GM23338 (cell line): ENCODE measurements around the gene NSMCE1. TPM values are rescaled to one million over a fixed set of nuclear protein-coding genes. Genes with fewer than 3 reads are reported as not detected.

Experiments
- ATAC-seq: fragments of 200-7000 bp; cut with Tn5 transposase; 3 replicates; pipeline ENCODE4 v1.9.1; 2020
- DNase-seq: peaks from one replicate; pipeline ENCODE4 v3.0.0-alpha.2; 2015; ENCODE audit warnings: low spot score
- H2AFZ ChIP-seq: fragments of 200-600 bp; sonication (generic); 2 replicates; pipeline ENCODE4 v1.8.0; 2016; ENCODE audit warnings: antibody characterized with exemption, mild to moderate bottlenecking, moderate library complexity
- H3F3A ChIP-seq: fragments of 200-600 bp; sonication (generic); replicated peaks from 2 replicates; pipeline ENCODE4 v1.8.0; 2017; ENCODE audit warnings: antibody characterized with exemption, mixed run types, low read depth
- H3K27ac ChIP-seq: fragments of 200-600 bp; sonication (generic); 2 replicates; pipeline ENCODE4 v1.6.1; 2016; ENCODE audit warnings: low read depth
- H3K27me3 ChIP-seq: fragments of 200-600 bp; sonication (generic); 2 replicates; pipeline ENCODE4 v1.8.0; 2016; ENCODE audit warnings: mild to moderate bottlenecking, mixed run types, moderate library complexity; ENCODE audit not compliant: insufficient read depth
- H3K36me3 ChIP-seq: fragments of 200-600 bp; sonication (generic); 2 replicates; pipeline ENCODE4 v1.8.0; 2016; ENCODE audit warnings: mild to moderate bottlenecking; ENCODE audit not compliant: insufficient read depth
- H3K4me1 ChIP-seq: fragments of 200-600 bp; sonication (generic); 2 replicates; pipeline ENCODE4 v1.8.0; 2016; ENCODE audit warnings: mild to moderate bottlenecking, moderate library complexity; ENCODE audit not compliant: insufficient read depth
- H3K4me2 ChIP-seq: fragments of 200-600 bp; sonication (generic); 2 replicates; pipeline ENCODE4 v1.7.1; 2017; ENCODE audit warnings: mixed run types
- H3K4me3 ChIP-seq: fragments of 200-600 bp; sonication (generic); 2 replicates; pipeline ENCODE4 v1.6.1; 2016; ENCODE audit warnings: mixed run types
- H3K79me2 ChIP-seq: fragments of 200-600 bp; sonication (generic); replicated peaks from 2 replicates; pipeline ENCODE4 v1.8.0; 2017; ENCODE audit warnings: mild to moderate bottlenecking; ENCODE audit not compliant: insufficient read depth
- H3K9me2 ChIP-seq: fragments of 200-600 bp; sonication (generic); 2 replicates; pipeline ENCODE4 v1.8.0; 2017; ENCODE audit not compliant: insufficient read depth
- H4K20me1 ChIP-seq: fragments of 200-600 bp; sonication (generic); replicated peaks from 2 replicates; pipeline ENCODE4 v1.8.0; 2017; ENCODE audit warnings: mild to moderate bottlenecking; ENCODE audit not compliant: insufficient read depth
- H3K27ac Mint-ChIP-seq: 2 replicates; pipeline ENCODE4 v1.8.0; 2020; ENCODE audit warnings: inconsistent platforms, mild to moderate bottlenecking, moderate library complexity, mixed read lengths
- H3K27me3 Mint-ChIP-seq: 3 replicates; pipeline ENCODE4 v1.8.0; 2022; ENCODE audit warnings: low read depth, mild to moderate bottlenecking, moderate library complexity, mixed read lengths, inconsistent platforms; ENCODE audit not compliant: insufficient read depth, poor library complexity
- H3K36me3 Mint-ChIP-seq: 3 replicates; pipeline ENCODE4 v1.8.0; 2021; ENCODE audit warnings: low read depth, mild to moderate bottlenecking, inconsistent platforms, moderate library complexity, mixed read lengths
- H3K4me1 Mint-ChIP-seq: 3 replicates; pipeline ENCODE4 v1.8.0; 2020; ENCODE audit warnings: mild to moderate bottlenecking, inconsistent platforms, mixed read lengths
- H3K4me3 Mint-ChIP-seq: 3 replicates; pipeline ENCODE4 v1.8.0; 2021; ENCODE audit warnings: moderate library complexity, mild to moderate bottlenecking, inconsistent platforms, mixed read lengths
- H3K9me3 Mint-ChIP-seq: 3 replicates; pipeline ENCODE4 v1.8.0; 2020; ENCODE audit warnings: moderate library complexity, mild to moderate bottlenecking, inconsistent platforms, mixed read lengths
- CREB1 ChIP-seq: fragments of 250-450 bp; sonication (Bioruptor Pico); IDR thresholded peaks from 2 replicates; pipeline ENCODE4 v1.5.0; 2020; ENCODE audit warnings: low read depth, mild to moderate bottlenecking, moderate library complexity
- ETS1 ChIP-seq: IDR thresholded peaks from 2 replicates; pipeline ENCODE4 v1.6.1; 2016; ENCODE audit warnings: antibody characterized with exemption
- POLR2AphosphoS5 ChIP-seq: IDR thresholded peaks from 2 replicates; pipeline ENCODE4 v1.6.1; 2016; ENCODE audit warnings: antibody characterized with exemption, low read depth
- STAT1 ChIP-seq: IDR thresholded peaks from one replicate; pipeline ENCODE4 v1.6.1; 2016; ENCODE audit warnings: antibody characterized with exemption; ENCODE audit not compliant: unreplicated experiment
- ZNF114 ChIP-seq: fragments of 250-450 bp; sonication (Bioruptor Pico); IDR thresholded peaks from 2 replicates; pipeline ENCODE4 v1.5.0; 2020; ENCODE audit warnings: mild to moderate bottlenecking, moderate library complexity
- ZNF331 ChIP-seq: fragments of 250-450 bp; sonication (Bioruptor Pico); IDR thresholded peaks from 2 replicates; pipeline ENCODE4 v1.5.0; 2020; ENCODE audit warnings: low read depth, mild to moderate bottlenecking, moderate library complexity
- long read RNA-seq: library from polyadenylated mRNA; unstranded; transcript quantifications from one replicate; pipeline ENCODE4 v2.0.0, GENCODE V29; 2020; ENCODE audit not compliant: unreplicated experiment
- polyA plus RNA-seq: library from polyadenylated mRNA; unstranded; fragments of >200 nt; fragmentation: Nextera tagmentation; extraction: Ambion mirVana; gene quantifications from 2 replicates; pipeline ENCODE4 v1.2.1, GENCODE V29; 2016
- total RNA-seq: library from RNA; depleted of rRNA; stranded (reverse); fragments of >200 nt; shearing (Covaris generic); gene quantifications from 2 replicates; pipeline ENCODE4 v1.2.3, GENCODE V29; 2014; rRNA removed
- TF ChIP-seq, protein P1 (sequence below): IDR thresholded peaks from one replicate; pipeline ENCODE4 v1.6.1; 2018; ENCODE audit warnings: antibody characterized with exemption; ENCODE audit not compliant: unreplicated experiment
- TF ChIP-seq, protein P2 (sequence below), 2 experiments: fragments of 200-600 bp in 1 of 2; sonication (generic) in 1 of 2; conservative IDR thresholded peaks; 2 replicates each; pipeline versions ENCODE4 v1.5.1 to v1.6.1; 2016 to 2017; ENCODE audit warnings: antibody characterized with exemption in 2 of 2, low read depth in 2 of 2, mild to moderate bottlenecking in 2 of 2, moderate library complexity in 1 of 2

Gene NSMCE1
- 30.6 and 33.9 TPM in 2 replicates for total RNA-seq
- 47.2 and 50.8 TPM in 2 replicates for polyA plus RNA-seq
- long read RNA-seq, transcript NSMCE1-201 (8 exons, 1,067 nt) = major isoform, 32 of 36 reads
- long read RNA-seq, partial matches to known transcripts = 1 of 36 reads
- long read RNA-seq, other reads (novel, unspliced or antisense) = 3 of 36 reads

DNA sequence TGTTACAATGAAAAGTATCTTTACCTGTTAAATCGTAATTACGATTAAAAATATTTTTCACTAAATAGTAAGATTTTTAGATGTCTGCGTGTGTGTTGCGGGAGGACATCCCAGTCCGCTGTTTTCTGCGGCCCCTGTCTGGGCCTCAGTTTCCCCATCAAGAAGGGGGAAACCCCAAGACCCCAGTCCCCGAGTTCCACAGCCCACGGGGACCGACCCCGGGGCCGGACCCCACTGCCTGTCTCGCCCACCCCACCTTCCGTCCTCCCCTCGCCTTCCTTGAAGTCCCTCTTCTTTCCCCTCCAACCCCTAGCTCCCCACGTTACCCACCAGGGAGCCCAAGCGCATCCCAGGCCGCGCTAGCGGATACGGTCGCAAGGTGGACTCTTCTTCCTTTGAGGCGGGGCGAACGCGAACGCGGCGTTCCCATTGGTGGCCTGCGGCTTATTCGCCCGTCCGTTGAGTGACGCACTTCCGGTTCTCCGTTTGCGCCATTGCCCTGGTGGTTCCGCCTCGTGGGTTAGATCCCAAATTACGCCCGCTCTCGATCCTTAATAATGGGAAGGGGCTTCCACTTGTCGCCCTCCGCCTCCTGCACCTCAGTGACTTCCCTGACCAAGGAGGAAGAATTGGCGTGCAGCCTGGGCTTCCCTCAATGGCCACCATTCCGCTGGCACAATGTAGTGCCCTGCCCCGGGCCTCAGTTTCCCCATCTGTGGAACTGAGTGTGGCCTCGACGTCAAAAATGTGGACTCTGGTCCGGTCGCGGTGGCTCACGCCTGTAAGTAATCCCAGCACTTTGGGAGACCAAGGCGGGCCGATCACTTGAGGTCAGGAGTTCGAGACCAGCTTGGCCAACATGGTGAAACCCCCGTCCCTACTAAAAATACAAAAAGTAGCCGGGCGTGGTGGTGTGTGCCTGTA, at the start of gene NSMCE1:
Gene NSMCE1, minus strand, starts transcription at position 397 of the 924 bp plus-strand sequence. CDS start 11,202 bp downstream, outside the sequence.
- Mint-ChIP-seq H3K27ac (no peak within 1 kb of the TSS; the same call in 1 of the 2 replicates), H3K36me3 (peaks cover 3% of the 10 kb centered on the region; the same call in 2 of the 3 replicates), H3K27me3 (no peaks in the 10 kb centered on the region), H3K4me1 (peaks cover 7% of the 10 kb centered on the region; the same call in 2 of the 3 replicates), H3K9me3 (no peaks in the 10 kb centered on the region; the same call in 2 of the 3 replicates), H3K4me3 (peak within 1 kb of the TSS; percentile 81)
- H3K36me3 ChIP-seq = no peaks in the 10 kb centered on the region
- DNase-seq = peak; percentile 97
- peaks cover 7% of the 10 kb centered on the region for H3K4me1 ChIP-seq
- TF ChIP-seq POLR2AphosphoS5 = peak; percentile 87
- TF ChIP-seq, protein P1, sequence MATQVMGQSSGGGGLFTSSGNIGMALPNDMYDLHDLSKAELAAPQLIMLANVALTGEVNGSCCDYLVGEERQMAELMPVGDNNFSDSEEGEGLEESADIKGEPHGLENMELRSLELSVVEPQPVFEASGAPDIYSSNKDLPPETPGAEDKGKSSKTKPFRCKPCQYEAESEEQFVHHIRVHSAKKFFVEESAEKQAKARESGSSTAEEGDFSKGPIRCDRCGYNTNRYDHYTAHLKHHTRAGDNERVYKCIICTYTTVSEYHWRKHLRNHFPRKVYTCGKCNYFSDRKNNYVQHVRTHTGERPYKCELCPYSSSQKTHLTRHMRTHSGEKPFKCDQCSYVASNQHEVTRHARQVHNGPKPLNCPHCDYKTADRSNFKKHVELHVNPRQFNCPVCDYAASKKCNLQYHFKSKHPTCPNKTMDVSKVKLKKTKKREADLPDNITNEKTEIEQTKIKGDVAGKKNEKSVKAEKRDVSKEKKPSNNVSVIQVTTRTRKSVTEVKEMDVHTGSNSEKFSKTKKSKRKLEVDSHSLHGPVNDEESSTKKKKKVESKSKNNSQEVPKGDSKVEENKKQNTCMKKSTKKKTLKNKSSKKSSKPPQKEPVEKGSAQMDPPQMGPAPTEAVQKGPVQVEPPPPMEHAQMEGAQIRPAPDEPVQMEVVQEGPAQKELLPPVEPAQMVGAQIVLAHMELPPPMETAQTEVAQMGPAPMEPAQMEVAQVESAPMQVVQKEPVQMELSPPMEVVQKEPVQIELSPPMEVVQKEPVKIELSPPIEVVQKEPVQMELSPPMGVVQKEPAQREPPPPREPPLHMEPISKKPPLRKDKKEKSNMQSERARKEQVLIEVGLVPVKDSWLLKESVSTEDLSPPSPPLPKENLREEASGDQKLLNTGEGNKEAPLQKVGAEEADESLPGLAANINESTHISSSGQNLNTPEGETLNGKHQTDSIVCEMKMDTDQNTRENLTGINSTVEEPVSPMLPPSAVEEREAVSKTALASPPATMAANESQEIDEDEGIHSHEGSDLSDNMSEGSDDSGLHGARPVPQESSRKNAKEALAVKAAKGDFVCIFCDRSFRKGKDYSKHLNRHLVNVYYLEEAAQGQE = no peak
- TF ChIP-seq CREB1 (CRISPR knock-in tag) = peak; percentile 90
- peak within 1 kb of the TSS; percentile 95 for H2AFZ ChIP-seq
- H3K79me2 ChIP-seq = no peaks in the 10 kb centered on the region
- H3F3A ChIP-seq = no peaks in the 10 kb centered on the region
- ATAC-seq = peak; percentile 98
- no peaks in the 10 kb centered on the region; the same call in 1 of the 2 replicates for H4K20me1 ChIP-seq
- H3K4me2 ChIP-seq = peak within 1 kb of the TSS; percentile 87
- no peaks in the 10 kb centered on the region for H3K27me3 ChIP-seq
- H3K27ac ChIP-seq = no peak within 1 kb of the TSS
- peak within 1 kb of the TSS; percentile 68 for H3K4me3 ChIP-seq
- H3K9me2 ChIP-seq = peaks cover 8% of the 10 kb centered on the region; the same call in 1 of the 2 replicates

- H3K36me3 Mint-ChIP-seq = no peaks in the 10 kb centered on the region; the same call in 2 of the 3 replicates
- peaks cover 51% of the 10 kb centered on the region for H3K79me2 ChIP-seq
- 0 out of 2 replicates have a peak, but pooled peaks cover 2% of the 10 kb centered on the region for H3F3A ChIP-seq
- no peaks in the 10 kb centered on the region; the same call in 1 of the 2 replicates for H4K20me1 ChIP-seq
- ATAC-seq (no peak), DNase-seq (no peak)
- no peaks in the 10 kb centered on the region for H3K9me3 Mint-ChIP-seq
- no peak overlapping the region for H3K4me3 ChIP-seq
- no peak overlapping the region for H2AFZ ChIP-seq
- H3K27me3 ChIP-seq = peaks cover 15% of the 10 kb centered on the region
- H3K27me3 Mint-ChIP-seq = peaks cover 17% of the 10 kb centered on the region
- H3K9me2 ChIP-seq = no peaks in the 10 kb centered on the region
- H3K36me3 ChIP-seq = no peaks in the 10 kb centered on the region
- peak overlapping the region; percentile 71 for H3K27ac Mint-ChIP-seq
- peaks cover 24% of the 10 kb centered on the region for H3K4me1 ChIP-seq
- H3K4me3 Mint-ChIP-seq = no peak overlapping the region; the same call in 2 of the 3 replicates
- H3K4me1 Mint-ChIP-seq = peaks cover 47% of the 10 kb centered on the region
- H3K4me2 ChIP-seq = peak overlapping the region; percentile 60
- no peak overlapping the region for H3K27ac ChIP-seq
- no peak for TF ChIP-seq STAT1
- TF ChIP-seq, protein P2, sequence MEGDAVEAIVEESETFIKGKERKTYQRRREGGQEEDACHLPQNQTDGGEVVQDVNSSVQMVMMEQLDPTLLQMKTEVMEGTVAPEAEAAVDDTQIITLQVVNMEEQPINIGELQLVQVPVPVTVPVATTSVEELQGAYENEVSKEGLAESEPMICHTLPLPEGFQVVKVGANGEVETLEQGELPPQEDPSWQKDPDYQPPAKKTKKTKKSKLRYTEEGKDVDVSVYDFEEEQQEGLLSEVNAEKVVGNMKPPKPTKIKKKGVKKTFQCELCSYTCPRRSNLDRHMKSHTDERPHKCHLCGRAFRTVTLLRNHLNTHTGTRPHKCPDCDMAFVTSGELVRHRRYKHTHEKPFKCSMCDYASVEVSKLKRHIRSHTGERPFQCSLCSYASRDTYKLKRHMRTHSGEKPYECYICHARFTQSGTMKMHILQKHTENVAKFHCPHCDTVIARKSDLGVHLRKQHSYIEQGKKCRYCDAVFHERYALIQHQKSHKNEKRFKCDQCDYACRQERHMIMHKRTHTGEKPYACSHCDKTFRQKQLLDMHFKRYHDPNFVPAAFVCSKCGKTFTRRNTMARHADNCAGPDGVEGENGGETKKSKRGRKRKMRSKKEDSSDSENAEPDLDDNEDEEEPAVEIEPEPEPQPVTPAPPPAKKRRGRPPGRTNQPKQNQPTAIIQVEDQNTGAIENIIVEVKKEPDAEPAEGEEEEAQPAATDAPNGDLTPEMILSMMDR (conservative IDR thresholded peaks at IDR 0.05; ENCODE audit: low read depth in 2 of 2) = no peak
- TF ChIP-seq ETS1 = no peak
- no peak for TF ChIP-seq ZNF331 (CRISPR knock-in tag)
- no peak for TF ChIP-seq ZNF114 (CRISPR knock-in tag)
Observed at GRCh38 chr16:27317738-27318391, 49.3 kb upstream of the NSMCE1 start.
